ENCODE results near the gene PALLD.
A peak's percentile ranks its signal among the peaks of the same experiment; 100 is the strongest.
"Not testable (repeated sequence)": the region's sequence is repeated elsewhere in the genome, so short reads cannot be mapped to it uniquely, and the experiment has no call there.

PALLD gene

DNA sequence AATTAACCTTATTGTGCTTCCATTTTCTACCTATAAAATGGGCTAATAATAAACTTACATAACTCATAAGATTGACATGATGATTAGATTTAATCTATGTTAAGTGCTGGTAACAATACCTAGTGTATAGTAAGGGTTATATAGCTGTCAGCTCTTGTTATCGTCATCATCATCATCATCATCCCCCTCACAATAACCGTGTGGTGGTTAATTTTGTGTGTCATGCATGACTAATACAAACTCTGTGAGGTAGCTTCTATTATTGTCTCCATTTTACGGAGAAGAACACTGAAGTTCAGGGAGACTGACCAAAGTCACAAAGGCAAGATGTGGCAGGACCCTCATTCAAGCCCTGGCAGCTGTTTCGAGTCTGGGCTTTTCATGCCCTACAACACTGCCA, 211.3 kb downstream of the PALLD start:
- DNase-seq (ENCODE audit: low spot score): peak; percentile 35

DNA sequence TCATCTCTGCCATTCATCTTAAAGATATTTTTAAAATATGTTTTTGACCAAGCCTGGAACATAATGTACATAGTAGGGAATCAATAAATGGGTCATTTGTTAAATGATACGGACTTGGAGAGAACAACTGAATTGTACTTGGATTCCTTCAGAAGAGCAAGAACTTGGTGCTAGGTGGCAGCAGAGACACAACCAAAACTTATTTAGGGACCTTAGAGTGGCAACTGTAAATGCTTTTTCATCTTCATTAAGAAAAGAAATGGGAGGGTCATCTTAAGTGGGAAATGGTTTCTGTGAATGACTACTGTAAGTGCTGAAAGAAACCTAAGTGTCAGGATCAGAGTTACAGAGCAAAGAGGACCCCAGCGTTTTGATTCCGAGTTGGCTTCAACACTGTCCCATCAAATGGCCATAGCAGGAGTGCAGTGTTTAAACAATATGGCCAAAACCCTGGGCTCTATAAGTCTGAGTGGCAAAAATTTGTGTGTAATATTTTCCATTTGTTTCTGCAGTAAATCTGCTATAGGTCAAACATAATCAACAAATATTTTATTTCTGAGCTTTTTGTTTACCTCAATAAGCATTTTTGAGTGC, 213.6 kb downstream of the PALLD start:
- peak; percentile 66 for DNase-seq (ENCODE audit: low spot score)

DNA sequence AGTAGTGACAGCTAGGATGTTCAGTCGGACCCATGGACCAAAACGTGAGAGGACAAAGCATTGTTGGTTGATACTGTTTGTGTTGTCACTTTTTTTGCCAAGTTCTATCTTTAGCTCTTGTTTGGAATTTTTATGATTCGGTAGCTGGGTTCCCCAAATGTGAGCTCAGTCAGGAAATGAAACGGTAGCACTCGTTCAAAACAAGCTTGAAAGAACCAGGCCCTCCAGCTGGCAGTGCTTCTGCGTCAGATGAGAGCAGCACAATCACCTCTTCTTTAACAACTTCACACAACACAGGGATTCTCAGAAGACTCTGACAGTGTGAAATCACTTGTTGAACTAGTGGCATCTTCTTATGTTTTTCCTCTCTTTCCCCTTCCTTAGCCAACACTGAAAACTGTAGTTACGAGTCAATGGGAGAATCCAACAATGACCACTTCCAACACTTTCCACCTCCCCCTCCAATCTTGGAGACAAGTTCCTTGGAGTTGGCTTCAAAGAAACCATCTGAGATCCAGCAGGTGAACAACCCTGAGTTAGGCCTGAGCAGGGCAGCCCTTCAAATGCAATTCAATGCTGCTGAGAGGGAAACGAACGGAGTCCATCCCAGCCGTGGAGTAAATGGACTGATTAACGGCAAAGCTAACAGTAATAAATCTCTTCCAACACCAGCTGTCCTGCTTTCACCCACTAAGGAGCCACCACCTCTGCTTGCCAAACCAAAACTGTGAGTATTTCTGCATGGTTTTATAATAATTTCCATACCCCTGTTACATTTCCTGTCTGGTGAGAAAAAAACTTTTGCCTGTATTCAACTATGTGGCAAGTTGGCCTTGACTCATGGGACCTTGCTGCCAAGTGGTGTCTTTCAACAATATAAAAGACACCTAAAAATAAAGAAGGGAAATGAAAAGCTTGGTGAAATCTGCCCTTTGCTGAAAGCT, 214.6 kb downstream of the PALLD start:
- no peak for DNase-seq (ENCODE audit: low spot score)

DNA sequence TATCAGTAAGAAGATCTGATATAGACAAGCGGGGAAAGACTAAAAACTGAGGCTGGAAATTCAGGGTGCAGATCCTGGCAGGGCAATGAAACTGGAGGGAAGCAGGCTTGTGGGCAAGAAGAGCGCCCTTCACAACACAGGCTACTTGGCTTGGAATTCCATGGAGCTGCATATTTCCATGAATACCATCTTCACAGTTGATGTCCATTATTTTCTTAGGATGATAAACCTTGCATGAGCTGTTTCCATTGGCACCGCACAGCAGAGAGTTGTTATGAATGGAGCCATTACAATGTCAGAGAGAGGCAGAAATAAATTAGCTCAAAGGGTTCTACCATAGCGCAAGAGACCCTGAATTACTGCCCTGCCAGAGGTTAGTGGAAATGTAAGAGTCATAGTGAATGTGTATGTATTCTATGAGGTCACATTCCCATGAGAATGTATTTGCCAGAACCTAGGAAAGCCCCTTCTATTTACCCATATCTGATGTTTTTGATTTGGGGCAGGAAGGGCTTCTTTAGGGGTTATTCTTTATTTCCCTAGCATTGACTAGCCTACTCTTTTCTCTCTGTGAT, 215.6 kb downstream of the PALLD start:
- DNase-seq (ENCODE audit: low spot score): no peak

DNA sequence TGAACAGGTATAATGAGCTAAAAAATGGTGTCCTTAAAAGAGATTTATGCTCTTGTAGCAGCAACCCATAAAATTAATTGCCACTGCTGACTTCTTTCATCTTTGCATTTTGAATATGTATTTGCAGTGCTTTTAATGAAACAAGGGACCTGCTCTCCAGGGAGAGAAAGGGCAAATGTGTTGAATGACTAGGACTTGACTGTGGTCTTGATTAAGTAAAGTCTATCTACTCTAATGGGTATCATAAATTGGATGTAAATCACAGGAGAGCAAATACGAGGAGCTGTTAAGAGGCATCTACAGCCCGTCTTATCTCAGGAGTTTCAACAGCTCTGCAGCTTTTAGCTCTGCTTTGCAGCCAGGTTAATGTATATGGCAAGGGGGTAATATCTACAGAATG, 216.4 kb downstream of the PALLD start:
- no peak for DNase-seq (ENCODE audit: low spot score)

DNA sequence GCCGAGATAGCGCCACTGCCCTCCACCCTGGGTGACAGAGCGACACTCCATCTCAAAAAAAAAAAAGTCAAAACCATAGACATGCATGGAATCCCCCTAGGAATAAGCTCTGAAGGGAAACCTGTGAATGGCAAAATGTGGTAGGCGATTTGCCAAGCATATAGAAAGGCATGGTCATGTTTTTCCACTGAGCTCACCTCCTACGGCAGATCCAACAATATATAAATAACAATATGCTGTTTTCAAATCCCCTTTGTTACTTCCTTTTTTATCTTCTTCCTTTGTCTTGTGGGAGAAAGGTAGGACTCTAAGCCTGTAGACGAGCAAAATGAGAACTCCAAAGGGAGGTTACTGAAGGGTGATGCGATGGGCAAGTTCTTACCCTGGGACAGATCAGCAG, 219.0 kb downstream of the PALLD start:
- DNase-seq (ENCODE audit: low spot score): no peak

DNA sequence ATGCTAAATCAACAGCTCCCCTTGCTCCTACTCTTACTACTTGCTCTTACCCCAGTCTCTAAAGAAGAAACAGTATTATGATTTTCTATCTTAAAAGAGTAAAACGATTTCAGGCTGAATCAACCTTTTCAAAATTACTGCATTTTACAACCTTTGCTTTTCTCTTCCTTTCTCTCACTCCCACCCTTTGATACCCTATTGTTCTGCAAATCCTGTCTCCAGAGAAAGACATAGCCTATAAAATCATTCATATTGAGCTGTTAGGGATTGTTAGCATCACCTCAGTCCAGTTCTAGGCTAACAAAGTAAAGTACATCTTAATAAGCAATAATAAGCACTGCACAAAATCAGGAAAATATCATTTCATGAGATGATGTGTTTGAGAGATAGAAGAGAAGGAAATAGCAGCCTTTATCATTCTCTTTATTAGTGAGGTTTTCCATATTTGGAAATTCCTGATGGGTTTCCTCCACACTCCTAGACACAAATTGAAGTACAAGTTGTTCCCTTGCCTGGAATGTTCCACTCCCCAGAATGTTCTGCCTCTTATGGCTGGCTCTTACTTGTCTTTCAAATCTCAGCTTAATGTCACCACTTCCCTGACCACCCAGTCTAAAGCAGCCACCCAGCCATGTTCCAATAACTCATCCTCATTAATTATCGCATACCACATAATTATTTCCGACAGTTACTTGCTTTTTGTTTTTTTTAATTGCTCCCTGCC, 219.7 kb downstream of the PALLD start:
- DNase-seq (ENCODE audit: low spot score): no peak

DNA sequence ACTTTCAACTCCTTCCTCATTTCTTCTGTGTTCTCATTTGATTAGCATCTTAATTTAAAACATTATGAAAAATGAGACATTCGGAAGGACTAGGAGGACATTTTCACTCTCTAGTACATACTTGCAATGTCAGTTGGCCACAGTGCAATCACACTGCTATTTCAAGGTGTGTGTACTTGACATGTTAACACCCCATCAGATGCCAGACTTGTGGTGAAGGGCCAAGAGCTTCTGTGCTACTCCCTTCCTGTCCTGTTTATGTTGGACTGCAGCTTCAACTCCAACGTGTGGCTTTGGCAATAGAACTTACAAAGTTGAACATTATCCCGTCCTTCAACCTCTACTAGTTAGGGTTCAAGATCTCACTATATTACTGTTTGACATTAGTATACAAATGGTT, 221.0 kb downstream of the PALLD start:
- DNase-seq (ENCODE audit: low spot score): no peak

DNA sequence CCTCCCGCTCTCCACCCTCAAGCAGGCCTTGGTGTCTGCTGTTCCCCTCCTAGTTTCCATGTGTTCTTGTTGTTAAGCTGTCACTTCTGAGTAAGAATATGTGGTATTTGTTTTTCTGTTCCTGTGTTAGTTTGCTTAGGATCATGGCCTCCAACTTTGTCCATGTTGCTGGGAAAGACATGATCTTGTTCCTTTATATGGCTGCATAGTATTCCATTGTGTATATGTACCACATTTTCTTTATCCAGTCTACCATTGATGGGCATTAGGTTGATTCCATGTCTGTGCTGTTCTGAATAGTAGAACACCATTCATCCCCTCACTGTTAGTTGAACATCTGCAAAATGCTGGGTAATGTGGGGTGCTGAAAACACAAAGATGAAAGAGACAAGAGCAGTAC, 222.9 kb downstream of the PALLD start:
- DNase-seq (ENCODE audit: low spot score): no peak

DNA sequence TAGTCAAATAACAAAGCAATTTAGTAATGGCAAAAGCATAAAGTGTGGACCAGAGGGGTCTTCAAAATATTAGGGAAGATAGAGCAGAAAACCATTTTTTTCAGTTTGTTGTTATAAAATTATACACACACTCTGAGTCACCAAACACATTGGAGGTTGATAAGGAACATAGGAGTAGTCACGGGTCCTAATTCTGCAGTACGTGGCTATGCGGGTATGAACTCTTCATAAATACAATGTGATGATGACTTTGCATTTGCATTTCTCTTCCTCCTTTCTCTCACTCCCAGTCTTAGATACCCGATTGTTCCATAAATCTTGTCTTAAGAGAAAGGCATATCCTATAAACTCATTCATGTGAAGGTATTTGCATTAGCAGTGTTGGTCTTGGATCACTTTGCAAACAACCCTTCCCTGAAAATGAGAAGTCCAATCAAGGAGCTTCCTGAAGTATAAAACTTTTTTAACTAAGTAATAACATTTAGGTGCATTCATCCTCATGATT, 223.6 kb downstream of the PALLD start:
- no peak for DNase-seq (ENCODE audit: low spot score)

DNA sequence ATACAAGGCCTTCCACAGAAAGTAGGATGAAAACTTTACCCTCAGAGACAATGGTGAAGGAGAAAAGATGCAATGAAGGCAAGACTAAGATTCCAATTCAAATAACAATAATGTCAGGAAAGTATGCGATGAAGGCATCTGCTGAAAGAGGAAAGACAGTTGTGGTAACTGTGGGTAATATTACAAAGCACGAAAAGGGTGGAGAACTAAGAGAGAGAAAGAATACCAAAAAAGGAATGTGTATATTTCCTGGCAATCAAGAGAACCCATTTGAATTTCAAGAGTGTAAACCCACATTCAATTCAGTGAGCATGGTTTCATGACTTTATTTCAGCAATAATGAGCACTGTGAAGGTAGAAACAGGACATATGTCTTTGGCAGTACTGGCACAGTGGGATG, 225.5 kb downstream of the PALLD start:
- DNase-seq (ENCODE audit: low spot score): no peak

DNA sequence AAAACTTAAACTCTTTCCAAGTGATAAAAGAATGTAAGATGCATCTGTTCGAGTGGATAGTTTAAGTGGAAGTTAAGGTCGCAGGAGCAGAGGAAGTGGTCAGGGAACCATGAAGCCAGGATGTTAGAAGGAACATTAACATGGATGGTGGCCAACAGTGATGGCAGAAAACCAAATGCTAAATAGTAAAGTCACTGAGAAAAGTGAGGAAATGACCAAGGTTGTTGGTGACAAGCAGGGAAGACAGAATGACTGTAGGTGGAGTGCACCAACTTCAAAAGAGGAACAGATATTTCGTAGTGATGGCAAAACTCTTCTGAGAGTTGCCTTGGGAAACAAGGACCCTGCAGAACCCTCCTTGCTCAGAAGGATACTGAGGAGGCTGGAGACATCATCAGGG, 226.2 kb downstream of the PALLD start:
- no peak for DNase-seq (ENCODE audit: low spot score)

DNA sequence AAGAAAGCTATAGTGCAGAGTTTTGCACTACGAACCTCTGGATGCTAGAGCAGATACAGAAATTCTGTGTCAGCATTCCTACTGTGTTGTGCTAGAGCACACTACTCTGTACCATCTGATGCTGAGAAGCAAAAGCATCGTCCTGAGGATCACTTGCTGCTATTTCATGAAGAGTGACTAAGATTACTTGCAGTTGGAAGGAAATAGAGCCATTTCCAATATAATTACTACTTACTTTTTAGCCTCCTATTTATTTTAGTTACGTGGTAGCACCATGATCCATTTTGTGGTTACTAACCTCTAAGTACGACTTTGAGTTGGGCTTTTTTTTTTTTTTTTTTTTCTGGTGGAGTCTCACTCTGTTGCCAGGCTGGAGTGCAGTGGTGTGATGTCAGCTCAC, 226.7 kb downstream of the PALLD start:
- DNase-seq (ENCODE audit: low spot score): no peak

DNA sequence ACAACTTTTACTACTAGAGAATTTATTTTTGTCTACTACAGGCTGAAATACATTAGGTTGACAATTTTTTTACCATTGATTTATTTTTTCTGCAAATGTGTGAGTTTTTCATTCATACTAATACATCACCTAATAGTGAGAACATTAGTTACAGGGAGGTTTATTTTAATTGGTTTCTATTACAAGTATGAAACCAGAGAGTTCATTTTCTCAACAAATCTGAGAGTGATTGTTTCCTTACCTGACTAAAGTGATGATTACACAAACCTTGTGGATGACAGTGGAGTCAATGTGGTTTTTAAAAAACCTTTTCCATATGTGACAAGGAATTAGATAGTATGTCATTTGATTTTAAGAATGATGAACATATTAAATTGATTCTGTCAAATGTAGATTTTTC, 227.4 kb downstream of the PALLD start:
- DNase-seq (ENCODE audit: low spot score): no peak

DNA sequence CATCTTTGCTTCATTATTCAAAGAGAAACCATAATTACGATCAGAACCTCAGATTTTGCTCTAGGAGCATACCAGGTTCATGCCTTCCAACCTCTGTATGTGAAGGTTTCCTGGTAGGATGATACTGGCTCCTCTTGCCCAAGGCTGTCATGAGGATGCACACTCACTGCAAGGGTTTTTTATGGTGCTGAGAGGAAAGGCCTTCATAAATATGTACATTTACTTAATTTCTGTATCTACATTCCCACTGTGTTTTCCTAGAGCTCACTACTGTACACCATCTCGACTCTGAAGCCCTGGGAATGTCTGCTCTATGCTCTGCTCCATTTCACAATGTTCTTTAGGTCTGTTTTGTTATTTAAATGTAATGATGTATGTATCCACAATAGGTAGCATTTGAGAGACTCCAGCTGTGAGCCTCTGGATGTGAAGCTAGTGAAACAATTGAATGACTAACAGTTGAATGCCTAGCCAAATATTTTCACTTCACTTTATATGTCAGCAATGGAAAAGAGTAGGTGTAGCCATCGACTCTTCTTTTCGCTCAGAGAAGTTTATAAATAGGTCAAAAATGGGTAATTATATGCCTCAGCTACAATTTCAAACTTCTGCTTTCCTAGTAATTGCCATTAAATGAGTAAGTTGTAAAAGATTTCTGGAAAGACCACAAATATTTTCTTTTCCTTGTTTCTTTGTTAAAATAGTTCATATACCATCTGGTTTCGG, 228.0 kb downstream of the PALLD start:
- no peak for DNase-seq (ENCODE audit: low spot score)

DNA sequence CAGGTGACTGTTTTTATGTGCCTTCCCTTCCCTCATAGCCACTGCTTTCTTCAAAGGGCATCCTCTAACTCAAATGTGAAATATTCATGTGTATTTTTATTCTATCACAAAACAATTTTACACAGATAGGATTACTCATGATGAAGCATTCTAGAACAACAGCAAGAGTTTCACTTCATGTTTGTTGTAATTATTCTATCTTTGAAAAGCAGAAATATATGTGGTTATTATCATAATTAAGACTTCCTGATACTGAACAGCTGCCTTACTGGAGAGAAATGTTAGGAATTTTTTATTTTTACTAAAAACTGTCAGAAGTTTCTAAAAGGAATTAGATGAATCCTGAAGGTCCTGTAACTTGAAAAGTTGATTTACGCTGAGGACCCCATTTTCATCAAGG, 229.1 kb downstream of the PALLD start:
- no peak for DNase-seq (ENCODE audit: low spot score)

DNA sequence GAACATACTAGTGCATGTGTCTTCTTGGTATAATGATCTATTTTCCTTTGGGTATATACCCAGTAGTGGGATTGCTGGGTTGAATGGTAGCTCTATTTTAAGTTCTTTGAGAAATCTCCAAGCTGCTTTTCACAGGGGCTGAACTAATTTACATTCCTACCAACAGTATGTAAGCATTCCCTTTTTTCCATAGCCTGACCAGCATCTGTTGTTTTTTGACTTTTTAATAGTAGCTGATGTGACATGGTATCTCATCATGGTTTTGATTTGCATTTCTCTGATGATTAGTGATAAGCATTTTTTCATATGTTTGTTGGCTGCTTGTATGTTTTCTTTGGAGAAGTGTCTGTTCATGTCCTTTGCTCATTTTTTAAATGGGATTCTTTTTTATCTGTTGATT, 230.3 kb downstream of the PALLD start:
- DNase-seq (ENCODE audit: low spot score): not testable (repeated sequence)

DNA sequence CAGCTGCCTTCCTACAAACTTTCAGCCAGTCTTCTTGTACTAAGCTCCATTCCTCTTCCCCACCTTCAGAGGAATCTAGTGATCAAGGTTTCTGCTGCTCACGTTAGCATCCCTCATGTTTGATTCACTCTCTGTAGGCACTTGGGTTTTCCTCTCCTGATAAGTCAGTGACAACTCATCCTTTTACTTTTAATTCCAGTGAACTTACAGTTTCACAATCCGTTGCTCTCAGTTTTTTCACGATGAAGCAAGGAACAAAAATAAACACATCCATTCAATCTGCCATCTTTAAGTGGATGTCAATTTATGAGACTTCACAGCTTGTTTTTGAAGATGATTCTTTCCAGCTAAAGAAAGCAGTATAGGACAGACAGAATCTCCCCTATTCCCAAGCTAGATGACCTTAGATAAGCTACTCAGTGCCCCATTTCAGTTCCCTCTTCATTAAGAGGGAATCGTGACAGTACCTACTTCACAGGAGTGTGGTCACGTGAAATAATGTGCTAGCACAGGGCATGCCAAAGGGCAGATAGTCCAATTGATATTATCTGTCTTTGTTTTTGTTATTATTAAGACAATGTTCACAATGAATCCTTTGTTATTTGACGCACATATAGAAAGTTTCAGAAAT, 234.3 kb downstream of the PALLD start:
- no peak for DNase-seq (ENCODE audit: low spot score)

DNA sequence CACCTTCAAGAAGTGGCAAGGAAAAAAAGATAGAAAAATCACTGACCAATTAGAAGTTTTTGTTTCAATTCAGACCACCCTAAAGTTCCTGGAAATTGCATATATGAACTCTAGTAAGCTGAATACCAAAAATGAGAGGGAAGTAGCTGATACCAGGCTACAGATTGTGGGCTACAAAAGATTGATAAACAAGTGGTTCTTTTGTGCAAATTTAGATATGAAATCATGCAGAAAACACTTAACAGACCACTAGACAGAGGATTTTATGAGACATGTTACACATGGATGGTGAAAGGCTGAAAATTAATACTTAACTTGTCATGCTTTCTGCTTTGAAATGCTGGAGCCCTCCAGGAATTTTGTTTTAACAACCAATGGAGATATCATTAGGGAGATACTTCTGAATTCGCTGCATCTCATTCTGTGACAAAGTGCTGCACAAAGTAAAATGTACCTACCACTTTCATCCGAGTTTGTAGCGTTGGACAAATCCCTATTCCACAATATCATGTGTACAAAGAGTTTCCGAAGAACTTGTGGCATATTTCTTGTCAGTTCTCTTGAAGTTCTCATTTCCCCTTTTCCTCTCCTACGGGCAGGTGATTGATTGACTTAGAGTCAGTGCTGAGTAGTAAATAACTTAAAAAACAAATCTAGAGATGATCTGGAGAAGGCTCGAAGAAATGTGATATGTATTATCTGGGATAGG, 235.0 kb downstream of the PALLD start:
- no peak for DNase-seq (ENCODE audit: low spot score)

DNA sequence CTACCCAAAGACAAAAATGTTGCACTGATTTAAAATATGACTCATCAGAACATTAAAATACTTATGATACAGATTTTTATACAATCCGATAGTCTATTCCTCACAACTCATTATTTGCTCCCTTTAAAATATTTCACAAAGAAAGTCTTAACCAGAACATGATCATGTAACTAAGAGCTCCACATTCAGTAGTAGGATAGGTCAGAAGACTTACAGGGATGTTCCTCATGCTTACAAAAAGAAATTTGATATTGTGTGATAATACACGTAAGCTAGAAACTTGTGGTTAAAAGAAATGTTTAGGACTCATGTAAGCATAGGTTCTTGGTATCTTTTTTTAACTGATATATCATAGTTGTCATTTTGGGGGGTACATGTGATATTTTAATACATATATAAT, 235.9 kb downstream of the PALLD start:
- DNase-seq (ENCODE audit: low spot score): no peak
